Calu3 (cell line): ENCODE measurements around the gene DGCR2. TPM values are rescaled to one million over a fixed set of nuclear protein-coding genes. Genes with fewer than 3 reads are reported as not detected.
A peak's percentile ranks its signal among the peaks of the same experiment; 100 is the strongest.

Experiments used
- Bru-seq: library from RNA; stranded (reverse); fragments of 400-500 nt; gene quantifications from one replicate; lab custom pipeline; 2021; lab: Mats Ljungman, UMichigan
- BruChase-seq, 2 experiments: library from RNA; stranded (reverse); fragments of 400-500 nt; gene quantifications; one replicate each; lab custom pipeline; 2021; lab: Mats Ljungman, UMichigan
- BruUV-seq: library from RNA; stranded (reverse); fragments of 400-500 nt; replicated peaks from 2 replicates; lab custom pipeline; 2021; lab: Mats Ljungman, UMichigan
- CTCF ChIA-PET: fragments of 300-600 bp; sonication (Branson Sonifier 250); formaldehyde crosslinking; loops from one replicate; lab custom pipeline; 2022; ENCODE audit warnings: antibody characterized with exemption; lab: Charles Lee
- DNase-seq: peaks from one replicate; pipeline ENCODE4 v3.0.0; 2022
- H3K27ac Mint-ChIP-seq: one replicate; pipeline ENCODE4 v1.8.0; 2022; ENCODE audit warnings: mixed read lengths; ENCODE audit not compliant: unreplicated experiment
- H3K27me3 Mint-ChIP-seq: one replicate; pipeline ENCODE4 v1.8.0; 2022; ENCODE audit warnings: mixed read lengths; ENCODE audit not compliant: unreplicated experiment
- H3K36me3 Mint-ChIP-seq: one replicate; pipeline ENCODE4 v1.8.0; 2022; ENCODE audit warnings: mild to moderate bottlenecking, moderate library complexity, mixed read lengths; ENCODE audit not compliant: insufficient read depth, unreplicated experiment
- H3K4me1 Mint-ChIP-seq: one replicate; pipeline ENCODE4 v1.8.0; 2022; ENCODE audit warnings: mild to moderate bottlenecking, low read depth, mixed read lengths; ENCODE audit not compliant: unreplicated experiment
- H3K4me3 Mint-ChIP-seq: one replicate; pipeline ENCODE4 v1.8.0; 2022; ENCODE audit warnings: mild to moderate bottlenecking, low read depth, moderate library complexity, mixed read lengths; ENCODE audit not compliant: unreplicated experiment
- H3K9me3 Mint-ChIP-seq: one replicate; pipeline ENCODE4 v1.8.0; 2022; ENCODE audit warnings: low read depth, mixed read lengths; ENCODE audit not compliant: unreplicated experiment
- CTCF ChIP-seq: fragments of 200-600 bp; IDR thresholded peaks from one replicate; pipeline ENCODE4 v1.8.0; 2022; ENCODE audit warnings: antibody characterized with exemption; ENCODE audit not compliant: unreplicated experiment
- intact Hi-C: fragments of 100-400 bp; cut with micrococcal nuclease; formaldehyde crosslinking; loops from one replicate; pipeline ENCODE4 v1.10.0; 2022; ENCODE audit not compliant: unreplicated experiment
- long read RNA-seq: library from polyadenylated mRNA; stranded (forward); transcript quantifications from one replicate; pipeline ENCODE4 v2.0.0, GENCODE V29; 2022
- total RNA-seq: library from RNA; stranded (reverse); gene quantifications from 2 replicates; pipeline ENCODE4 v1.2.3, GENCODE V29; 2022

DGCR2 gene, protein sequence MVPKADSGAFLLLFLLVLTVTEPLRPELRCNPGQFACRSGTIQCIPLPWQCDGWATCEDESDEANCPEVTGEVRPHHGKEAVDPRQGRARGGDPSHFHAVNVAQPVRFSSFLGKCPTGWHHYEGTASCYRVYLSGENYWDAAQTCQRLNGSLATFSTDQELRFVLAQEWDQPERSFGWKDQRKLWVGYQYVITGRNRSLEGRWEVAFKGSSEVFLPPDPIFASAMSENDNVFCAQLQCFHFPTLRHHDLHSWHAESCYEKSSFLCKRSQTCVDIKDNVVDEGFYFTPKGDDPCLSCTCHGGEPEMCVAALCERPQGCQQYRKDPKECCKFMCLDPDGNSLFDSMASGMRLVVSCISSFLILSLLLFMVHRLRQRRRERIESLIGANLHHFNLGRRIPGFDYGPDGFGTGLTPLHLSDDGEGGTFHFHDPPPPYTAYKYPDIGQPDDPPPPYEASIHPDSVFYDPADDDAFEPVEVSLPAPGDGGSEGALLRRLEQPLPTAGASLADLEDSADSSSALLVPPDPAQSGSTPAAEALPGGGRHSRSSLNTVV
- total RNA-seq = 76.4 and 81.8 TPM in 2 replicates
- percentile 78 among the genes with signal in this experiment for Bru-seq, nascent RNA
- BruChase-seq, experiment 1, labeled RNA remaining after a 6-hour chase = percentile 84 among the genes with signal in this experiment
- percentile 80 among the genes with signal in this experiment for BruChase-seq, experiment 2, labeled RNA remaining after a 2-hour chase
- long read RNA-seq, full-length matches to known transcripts = 35 of 86 reads
- long read RNA-seq, partial matches to known transcripts = 7 of 86 reads
- long read RNA-seq, other reads (novel, unspliced or antisense) = 44 of 86 reads

DNA sequence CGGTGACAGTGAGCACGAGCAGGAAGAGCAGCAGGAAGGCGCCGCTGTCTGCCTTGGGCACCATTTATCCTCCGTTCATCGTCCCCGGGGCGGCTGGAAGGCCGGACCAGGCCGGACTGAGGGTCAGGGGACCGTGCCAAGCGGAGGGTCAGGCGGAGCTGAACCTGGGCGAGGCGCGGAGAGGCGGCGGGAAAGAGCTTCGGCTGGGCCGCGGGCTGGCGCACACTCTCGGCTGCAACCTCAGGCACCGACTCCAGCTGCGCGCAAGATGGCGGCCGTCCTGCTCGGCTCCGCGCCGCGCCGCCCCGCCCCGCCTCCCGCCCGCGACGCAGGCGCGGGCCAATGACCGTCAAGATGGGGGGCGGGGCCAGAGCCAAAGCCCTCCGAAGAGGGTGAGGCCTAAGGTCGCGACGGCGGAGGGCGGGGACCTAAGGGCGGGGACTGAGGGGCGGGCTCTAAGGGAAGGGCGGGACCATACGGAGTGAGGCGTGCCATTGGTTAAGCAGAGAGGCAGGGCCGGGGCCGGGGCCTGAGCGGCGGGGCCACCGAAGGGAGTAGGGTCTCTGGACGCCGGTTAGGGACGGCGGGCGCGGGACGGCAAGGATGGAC, at the start of gene DGCR2:
DGCR2 (minus strand) TSS at position 270 of the 609 bp plus-strand sequence; CDS start at position 64, 206 bp downstream.
- peak; percentile 97 for DNase-seq
- Mint-ChIP-seq H3K4me3 (peak within 1 kb of the TSS; percentile 85), H3K27ac (peak within 1 kb of the TSS; percentile 68), H3K36me3 (peaks cover 29% of the 10 kb centered on the region), H3K9me3 (no peaks in the 10 kb centered on the region), H3K4me1 (peaks cover 23% of the 10 kb centered on the region), H3K27me3 (no peaks in the 10 kb centered on the region)
- CTCF ChIA-PET = interaction anchor here (0.7 kb wide), 1 partner anchor 101 kb away, joined by 3 read pairs; no protein-coding TSS in a partner anchor
- TF ChIP-seq CTCF = no peak
- BruUV-seq = no TSS peak
- intact Hi-C loops = no loop called here

GRCh38 chr22:19169947-19170318, 47.7 kb upstream of the DGCR2 start:
- CTCF ChIA-PET = interaction anchor here (0.5 to 1.4 kb wide), 2 partner anchors 16 to 25 kb away, joined by 3 to 4 read pairs; partner anchors contain the start of gene ESS2
- Mint-ChIP-seq H3K36me3 (peaks cover 37% of the 10 kb centered on the region), H3K27ac (no peak overlapping the region), H3K4me3 (peak overlapping the region; percentile 76), H3K4me1 (peaks cover 27% of the 10 kb centered on the region), H3K27me3 (peaks cover 50% of the 10 kb centered on the region), H3K9me3 (no peaks in the 10 kb centered on the region)
- no peak for DNase-seq
- intact Hi-C loops = no loop called here
- no TSS peak for BruUV-seq
- no peak for TF ChIP-seq CTCF

DNA sequence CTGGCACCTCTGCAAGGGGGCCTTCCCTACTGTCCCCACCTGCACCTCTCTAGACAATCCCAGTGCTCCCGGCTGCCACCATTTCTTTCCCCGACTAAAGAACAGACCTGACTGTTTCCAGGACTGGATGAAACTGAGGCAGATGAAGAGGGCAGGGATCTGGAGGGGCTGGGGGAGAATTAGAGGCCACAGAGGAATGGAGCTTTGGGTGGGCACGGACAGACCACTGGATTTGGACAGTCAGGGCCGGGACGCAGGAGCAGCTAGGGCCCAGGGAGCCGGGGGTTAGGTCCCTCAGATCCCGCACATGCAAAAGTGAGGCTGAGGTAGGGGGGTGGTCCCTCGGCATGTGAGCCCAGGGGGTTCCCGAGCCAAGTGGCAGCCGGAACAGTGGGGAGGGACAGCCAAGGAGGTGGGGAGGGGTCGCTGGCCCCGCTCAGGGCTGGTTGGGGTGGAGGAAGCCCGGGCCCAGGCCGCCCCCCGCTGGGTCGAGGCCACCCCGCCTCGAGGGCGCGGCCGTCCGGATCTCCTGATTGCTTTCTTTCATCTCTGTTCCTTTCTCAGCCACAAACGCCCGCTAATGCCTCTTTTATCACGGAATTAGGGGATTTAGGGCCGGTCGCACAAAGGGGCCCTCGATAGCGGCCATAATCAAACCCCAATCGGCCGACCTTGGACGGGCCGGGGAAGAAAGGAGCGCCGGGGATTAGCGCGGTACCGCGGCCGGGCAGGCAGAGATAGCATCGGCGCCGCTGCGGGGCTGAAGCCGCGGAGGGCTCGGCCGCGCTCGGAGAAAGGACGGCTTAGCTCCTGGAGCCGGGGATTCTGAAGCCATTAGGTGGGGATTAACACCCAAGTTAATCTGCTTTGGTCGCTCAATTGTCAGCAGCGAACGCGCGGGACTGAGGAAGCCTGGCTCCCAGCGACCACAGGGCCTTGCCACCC, 47.1 kb upstream of the DGCR2 start:
- CTCF ChIA-PET = interaction anchor here (0.5 to 1.4 kb wide), 2 partner anchors 17 to 25 kb away, joined by 3 to 4 read pairs; partner anchors contain the start of gene ESS2
- Mint-ChIP-seq H3K9me3 (no peaks in the 10 kb centered on the region), H3K4me3 (peak overlapping the region; percentile 76), H3K27me3 (peaks cover 50% of the 10 kb centered on the region), H3K27ac (peak overlapping the region; percentile 12), H3K4me1 (peaks cover 27% of the 10 kb centered on the region), H3K36me3 (peaks cover 30% of the 10 kb centered on the region)
- DNase-seq = no peak
- TF ChIP-seq CTCF = no peak
- no TSS peak for BruUV-seq
- intact Hi-C loops = no loop called here
